Eye (tissue), 1 donor: Measurements from ENCODE around the gene POLR3F.
A peak's percentile ranks its signal among the peaks of the same experiment; 100 is the strongest.
"Not testable (repeated sequence)": the region's sequence is repeated elsewhere in the genome, so short reads cannot be mapped to it uniquely, and the experiment has no call there.

ENCODE experiments used
- DNase-seq: peaks from one replicate; pipeline ENCODE4 v3.0.0-alpha.2; 2015

The POLR3F gene

DNA sequence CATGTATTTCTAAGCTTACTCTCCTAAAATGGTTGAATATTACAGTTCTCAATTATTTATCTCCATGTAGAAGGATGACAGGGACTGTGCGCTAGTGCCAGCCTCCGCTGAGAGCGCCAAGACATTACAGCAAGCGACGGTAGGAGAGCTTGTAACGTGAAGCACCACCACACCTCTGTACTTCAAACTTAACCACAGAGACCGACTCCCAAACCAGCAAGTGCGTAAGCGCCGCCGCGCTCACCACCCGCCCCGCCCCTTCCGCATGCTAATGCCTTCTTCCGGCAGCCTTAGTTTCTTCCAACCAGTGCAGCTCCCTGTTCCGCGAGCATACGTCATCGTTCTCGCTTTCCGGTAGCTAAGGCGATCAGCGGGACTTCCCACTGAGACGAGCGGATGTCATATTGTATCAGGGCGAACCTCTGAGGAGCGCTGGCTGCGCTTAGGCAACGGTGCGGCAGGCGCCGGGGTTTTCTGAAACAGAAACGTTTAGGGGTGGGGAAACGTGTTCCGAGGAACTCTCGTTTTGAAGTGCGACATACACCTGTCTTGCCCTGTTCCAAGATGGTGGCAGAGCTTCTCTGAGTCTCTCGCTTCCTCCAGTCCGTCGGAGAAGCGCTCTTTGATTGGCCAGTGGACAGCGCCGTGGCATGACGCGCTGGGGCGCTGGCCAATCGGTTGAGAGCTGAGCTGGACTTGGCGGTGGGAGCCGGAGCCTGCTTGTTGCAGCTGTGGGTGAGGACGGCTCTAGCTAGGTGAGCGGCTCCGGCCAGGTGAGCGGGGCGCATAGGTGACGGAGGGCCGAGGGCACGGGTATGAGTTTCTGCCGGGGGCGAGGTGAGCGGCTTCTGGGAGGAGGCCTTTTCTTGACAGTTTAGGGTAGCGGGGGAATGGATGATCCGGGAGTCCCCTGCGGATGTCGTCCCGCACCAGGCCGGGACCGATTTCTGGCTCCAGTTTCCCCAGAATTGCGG, 40.3 kb downstream of the POLR3F start, which contains the start of gene SEC23B:
Gene SEC23B, plus strand, starts transcription at position 723 of the 974 bp plus-strand sequence. CDS start 2,896 bp downstream, outside the sequence.
- DNase-seq, result peak; percentile 99

GRCh38 chr20:18511571-18511970, 44.4 kb downstream of the POLR3F start:
- no peak for DNase-seq

- DNase-seq, result no peak
Measured at GRCh38 chr20:18513208-18513607, 46.0 kb downstream of the POLR3F start.

DNA sequence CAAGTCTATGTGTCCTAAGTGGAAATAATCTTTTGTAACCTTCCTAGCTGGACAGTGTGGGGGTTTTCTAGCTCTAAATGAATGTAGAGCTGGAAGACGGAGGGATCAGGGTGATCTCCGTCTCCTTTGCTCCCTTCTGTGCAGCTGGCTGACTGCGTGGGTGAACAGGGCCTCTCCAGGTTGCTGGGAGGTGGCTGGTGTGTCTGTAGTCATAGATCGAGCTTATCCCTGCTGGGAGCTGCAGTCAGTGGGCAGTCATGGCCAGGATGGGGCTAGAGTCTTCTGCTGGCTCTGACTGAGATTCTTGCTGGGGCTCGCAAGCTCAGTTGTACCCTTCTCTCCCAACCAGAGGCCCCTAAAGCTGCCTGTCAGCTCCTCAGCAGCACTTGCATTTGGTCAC, 46.9 kb downstream of the POLR3F start:
- DNase-seq, result no peak

- DNase-seq, result no peak
Measured at GRCh38 chr20:18515973-18516372, 48.8 kb downstream of the POLR3F start.

DNA sequence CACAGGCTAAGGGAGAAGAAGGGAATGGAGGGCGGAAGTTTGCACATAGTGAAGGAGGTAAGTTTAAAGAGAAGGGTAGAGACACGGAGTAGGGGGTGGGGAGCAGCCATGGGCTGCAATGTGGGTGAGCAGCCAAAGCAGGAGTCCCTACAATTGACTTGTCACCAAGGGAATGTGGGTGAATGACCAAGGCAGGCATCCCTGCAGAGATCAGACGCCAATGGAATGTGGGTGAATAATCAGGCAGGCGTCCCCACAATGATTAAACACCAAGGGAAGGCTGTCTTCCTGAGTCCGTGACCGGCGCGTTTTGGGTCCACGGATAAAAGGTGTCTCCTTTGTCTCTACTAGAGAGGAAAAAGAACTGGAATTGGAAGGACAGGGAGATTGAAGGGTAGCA, 54.9 kb downstream of the POLR3F start:
- DNase-seq, result not testable (repeated sequence)

DNA sequence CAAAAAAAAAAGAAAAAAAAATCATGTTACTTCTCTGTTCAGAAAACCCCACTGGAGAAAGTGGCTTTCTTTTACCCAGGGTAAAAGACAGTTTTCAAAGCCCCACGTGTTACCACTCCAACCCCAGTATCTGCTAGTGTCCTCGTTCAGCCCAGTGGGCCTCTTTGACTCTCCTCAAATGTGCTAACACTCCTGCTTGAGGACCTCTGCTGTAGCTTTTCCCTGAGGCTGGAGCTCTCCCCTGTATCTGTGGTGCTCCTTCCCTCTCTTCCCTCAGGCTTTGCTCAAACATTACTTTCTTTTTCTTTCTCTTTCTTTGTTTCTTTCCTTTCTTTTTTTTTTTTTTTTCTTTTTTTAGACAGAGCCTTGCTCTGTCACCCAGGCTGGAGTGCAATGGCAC, 55.9 kb downstream of the POLR3F start:
- no peak for DNase-seq

DNA sequence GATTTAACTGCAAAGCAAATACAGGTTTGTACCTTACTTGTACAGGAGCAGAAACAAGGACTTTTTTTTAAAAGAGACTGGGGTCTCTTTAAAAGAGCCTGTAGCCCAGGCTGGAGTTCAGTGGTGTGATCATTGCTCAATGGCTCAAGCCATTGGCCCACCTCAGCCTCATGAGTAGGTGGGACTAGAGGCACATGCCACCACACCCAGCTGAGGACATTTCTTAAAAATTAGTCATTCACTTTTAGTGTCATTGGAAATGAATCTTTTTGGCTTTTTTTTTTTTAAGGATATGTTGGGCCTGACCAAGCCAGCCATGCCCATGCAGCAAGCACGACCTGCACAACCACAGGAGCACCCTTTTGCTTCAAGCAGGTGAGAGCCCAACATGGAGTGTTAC, 57.5 kb downstream of the POLR3F start:
- DNase-seq, result no peak

GRCh38 chr20:18526761-18527160, 59.6 kb downstream of the POLR3F start:
- not testable (repeated sequence) for DNase-seq

DNA sequence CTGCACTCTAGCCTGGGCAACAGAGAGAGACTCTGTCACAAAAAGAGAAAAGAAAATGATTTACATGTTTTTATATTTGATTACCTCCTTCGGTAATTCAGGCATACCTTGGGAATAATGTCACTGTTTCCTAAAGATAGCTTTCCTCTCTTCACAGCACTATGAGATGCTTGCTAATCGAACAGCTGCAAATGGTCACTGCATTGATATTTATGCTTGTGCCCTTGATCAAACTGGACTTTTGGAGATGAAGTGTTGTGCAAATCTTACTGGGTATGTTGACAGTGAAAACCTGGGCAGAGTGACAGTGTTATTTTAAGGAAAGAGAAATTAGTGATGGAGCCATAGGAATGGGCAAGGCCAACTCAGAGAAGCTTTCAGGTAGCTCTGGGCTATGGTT, 60.1 kb downstream of the POLR3F start:
- no peak for DNase-seq

GRCh38 chr20:18527836-18528235, 60.6 kb downstream of the POLR3F start:
- DNase-seq, result no peak

DNA sequence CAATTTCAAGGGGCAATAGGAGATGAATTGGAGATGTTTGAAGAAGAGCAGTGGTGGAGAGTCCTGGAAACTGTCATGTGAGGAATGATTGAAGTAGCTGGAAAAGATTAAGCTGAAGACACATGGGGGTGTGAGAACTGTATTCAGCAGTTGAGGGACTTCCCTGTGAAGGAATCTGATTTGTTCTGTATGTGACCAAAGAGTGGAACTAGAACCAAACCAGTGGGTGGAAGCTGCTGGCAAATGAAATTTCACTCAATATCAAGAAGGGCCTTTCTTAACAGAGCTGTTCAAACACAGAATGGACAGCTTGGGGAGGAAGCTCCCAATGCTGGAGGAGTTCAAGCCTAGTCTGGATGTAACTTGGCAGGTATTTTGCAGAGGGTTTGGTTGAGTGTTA, 61.9 kb downstream of the POLR3F start:
- DNase-seq, result no peak

DNA sequence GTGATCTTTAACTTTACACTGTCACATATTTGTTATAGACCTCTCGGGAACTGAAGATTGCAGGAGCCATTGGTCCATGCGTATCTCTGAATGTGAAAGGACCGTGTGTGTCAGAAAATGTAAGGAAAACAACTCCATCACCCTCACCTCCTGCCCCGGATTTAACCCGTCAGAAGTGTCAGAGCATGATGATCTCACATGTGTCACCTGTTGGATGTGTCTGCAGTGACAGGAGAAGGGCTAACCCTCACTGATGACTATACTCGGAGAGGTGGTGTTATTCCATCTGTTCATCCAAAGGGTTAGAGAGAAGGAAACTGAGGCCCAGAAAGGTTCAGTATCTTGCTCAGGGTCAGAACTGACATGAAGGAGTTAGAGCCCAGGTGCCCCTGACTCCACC, 65.4 kb downstream of the POLR3F start:
- DNase-seq, result no peak

DNA sequence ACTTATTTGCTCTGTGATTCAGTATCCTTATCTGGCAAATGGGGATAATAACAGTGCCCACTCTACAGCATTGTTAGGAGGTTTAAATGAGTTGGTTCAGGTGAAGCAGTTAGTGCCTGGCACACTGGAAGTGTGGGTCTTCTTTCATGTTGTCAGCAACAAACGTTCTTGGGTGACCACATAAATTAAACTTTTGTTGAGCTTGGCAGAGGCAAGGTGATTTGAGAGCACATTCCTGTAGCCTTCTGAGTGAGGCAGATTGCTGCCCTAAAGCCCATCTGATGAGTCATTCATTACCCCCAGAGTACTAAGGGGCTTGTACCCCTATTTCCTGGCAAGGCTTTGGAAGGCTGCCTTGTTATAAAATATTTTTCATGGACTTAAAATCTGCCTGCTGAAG, 66.3 kb downstream of the POLR3F start:
- no peak for DNase-seq

DNA sequence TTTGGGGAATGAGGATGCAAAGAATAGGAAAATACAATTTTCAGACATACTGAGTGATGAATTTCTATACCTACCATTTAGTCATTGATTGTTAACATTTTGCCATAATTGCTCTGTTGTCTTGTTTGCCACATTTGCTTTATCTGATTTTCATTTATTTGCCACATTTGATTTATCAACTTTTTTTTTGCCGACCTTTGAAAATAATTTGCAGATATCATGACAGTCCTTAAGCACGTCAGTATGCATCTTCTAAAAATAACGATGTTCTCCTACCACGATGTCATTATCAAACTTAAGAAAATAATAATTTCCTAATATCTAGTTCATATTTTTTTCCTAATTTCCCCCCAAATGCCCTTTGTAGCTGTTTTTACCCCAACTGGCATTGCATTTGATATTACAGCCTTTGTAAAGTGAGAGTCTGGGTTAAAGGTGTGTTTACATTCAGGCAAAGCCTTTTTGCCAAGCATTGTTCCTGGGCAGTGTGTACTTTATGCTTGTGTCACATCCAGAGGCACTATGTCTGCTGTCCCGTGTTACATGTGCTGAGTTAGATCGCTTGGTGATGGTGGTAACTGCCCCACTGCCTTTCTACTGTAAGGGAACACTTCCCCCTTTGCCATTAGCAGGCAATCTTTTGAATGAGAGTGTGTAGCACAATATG, 66.9 kb downstream of the POLR3F start:
- DNase-seq, result no peak
